Ovary (tissue), 3 donors: Measurements from ENCODE around the gene JADE2.

Experiments used
- EP300 ChIP-seq: sonication (generic); formaldehyde crosslinking; IDR thresholded peaks from one replicate; pipeline ENCODE4 v1.6.1; 2017; ENCODE audit warnings: antibody characterized with exemption
- TF ChIP-seq, protein P1 (sequence below), 3 donors: fragments of 450-650 bp in 2 of 3; fragments of 200-600 bp in 1 of 3; IDR thresholded peaks; one replicate each; pipeline versions ENCODE4 v1.5.1 to v1.8.0; 2016 to 2022; ENCODE audit warnings: antibody characterized with exemption in 3 of 3, mild to moderate bottlenecking in 1 of 3
- donor health status: DM: no; HTN: no; CAD: no.

DNA sequence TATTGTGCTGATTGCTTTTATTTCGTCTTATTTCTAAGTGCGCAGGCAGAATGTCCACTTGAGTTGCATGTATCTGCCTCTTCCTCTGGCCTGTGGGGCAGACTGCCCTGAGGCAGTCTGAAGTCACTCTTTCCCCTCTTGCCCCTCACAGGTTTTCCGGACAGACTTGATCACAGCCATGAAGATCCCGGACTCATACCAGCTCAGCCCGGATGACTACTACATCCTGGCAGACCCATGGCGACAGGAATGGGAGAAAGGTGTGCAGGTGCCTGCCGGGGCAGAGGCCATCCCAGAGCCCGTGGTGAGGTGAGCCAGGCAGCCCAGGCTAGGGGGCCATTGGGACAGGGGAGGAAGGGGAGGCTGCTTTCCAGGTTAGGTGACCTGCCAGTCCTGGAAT, 26.4 kb downstream of the JADE2 start:
- TF ChIP-seq, protein P1, sequence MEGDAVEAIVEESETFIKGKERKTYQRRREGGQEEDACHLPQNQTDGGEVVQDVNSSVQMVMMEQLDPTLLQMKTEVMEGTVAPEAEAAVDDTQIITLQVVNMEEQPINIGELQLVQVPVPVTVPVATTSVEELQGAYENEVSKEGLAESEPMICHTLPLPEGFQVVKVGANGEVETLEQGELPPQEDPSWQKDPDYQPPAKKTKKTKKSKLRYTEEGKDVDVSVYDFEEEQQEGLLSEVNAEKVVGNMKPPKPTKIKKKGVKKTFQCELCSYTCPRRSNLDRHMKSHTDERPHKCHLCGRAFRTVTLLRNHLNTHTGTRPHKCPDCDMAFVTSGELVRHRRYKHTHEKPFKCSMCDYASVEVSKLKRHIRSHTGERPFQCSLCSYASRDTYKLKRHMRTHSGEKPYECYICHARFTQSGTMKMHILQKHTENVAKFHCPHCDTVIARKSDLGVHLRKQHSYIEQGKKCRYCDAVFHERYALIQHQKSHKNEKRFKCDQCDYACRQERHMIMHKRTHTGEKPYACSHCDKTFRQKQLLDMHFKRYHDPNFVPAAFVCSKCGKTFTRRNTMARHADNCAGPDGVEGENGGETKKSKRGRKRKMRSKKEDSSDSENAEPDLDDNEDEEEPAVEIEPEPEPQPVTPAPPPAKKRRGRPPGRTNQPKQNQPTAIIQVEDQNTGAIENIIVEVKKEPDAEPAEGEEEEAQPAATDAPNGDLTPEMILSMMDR (IDR thresholded peaks at IDR 0.05), result no peak
- no peak for TF ChIP-seq EP300
